CD1c-positive myeloid dendritic cell (primary cell): Measurements from ENCODE around the gene SYPL2.
A peak's percentile ranks its signal among the peaks of the same experiment; 100 is the strongest.
"Not testable (repeated sequence)": the region's sequence is repeated elsewhere in the genome, so short reads cannot be mapped to it uniquely, and the experiment has no call there.

Experiments used
- DNase-seq: peaks from one replicate; pipeline ENCODE4 v3.0.0-alpha.2; 2016; ENCODE audit errors: extremely low spot score

The SYPL2 gene

DNA sequence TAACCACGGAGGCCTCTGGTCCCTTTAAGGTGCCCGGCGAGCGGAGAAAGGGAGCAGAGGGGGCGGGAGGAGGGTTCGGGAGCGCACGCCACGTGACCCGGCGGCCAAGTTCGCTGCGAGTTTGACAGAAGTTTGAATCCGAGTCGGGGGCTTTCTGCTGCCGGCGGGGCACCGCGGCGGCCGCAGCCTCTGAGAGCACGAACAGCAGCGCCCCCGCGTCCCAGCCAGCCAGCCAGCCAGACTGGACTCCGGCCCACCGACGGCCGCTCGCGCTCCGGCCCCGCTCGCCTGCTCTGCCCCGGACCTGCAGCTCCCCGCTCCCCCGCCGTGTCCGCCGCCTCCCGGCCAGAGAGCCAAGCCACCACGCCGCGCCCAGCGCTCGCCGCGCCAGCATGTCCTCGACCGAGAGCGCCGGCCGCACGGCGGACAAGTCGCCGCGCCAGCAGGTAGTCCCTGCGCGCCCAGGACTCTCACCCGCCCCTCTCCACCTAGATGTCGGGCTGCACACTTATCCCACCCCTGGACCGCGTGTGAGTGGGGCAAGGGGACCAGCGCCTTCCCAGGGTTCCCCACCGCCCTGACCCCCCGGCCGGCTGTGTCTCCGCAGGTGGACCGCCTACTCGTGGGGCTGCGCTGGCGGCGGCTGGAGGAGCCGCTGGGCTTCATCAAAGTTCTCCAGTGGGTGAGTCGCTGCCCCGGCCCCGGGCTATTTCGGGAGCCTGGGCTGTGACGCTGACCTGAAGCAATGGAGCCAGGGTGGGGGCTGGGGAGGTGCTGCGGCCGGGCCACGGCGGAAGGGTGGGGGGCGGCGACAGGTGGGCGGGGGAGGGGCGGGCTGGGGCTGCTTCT, at the start of gene SYPL2:
SYPL2 (plus strand) TSS at position 95 of the 849 bp plus-strand sequence; CDS start at position 393, 298 bp downstream.
- peak; percentile 18 for DNase-seq

DNA sequence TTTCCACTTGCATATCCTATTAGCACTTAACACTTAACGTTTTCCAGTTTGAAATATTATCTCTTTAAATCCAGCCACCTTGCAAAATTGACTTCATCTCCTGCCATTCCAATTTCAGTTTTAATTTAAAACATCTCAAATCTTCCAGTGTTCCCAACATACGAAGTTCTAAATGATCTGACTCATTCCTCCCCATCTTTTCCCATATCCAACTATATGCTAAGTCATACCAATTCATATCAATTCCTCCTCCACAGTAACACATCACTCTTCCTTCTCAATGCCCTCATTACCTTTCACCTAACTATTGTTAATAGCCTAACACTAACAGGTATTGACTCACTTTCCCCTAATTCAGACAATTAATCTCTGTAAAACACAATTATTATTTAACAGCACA, 42.8 kb upstream of the SYPL2 start:
- no peak for DNase-seq

DNA sequence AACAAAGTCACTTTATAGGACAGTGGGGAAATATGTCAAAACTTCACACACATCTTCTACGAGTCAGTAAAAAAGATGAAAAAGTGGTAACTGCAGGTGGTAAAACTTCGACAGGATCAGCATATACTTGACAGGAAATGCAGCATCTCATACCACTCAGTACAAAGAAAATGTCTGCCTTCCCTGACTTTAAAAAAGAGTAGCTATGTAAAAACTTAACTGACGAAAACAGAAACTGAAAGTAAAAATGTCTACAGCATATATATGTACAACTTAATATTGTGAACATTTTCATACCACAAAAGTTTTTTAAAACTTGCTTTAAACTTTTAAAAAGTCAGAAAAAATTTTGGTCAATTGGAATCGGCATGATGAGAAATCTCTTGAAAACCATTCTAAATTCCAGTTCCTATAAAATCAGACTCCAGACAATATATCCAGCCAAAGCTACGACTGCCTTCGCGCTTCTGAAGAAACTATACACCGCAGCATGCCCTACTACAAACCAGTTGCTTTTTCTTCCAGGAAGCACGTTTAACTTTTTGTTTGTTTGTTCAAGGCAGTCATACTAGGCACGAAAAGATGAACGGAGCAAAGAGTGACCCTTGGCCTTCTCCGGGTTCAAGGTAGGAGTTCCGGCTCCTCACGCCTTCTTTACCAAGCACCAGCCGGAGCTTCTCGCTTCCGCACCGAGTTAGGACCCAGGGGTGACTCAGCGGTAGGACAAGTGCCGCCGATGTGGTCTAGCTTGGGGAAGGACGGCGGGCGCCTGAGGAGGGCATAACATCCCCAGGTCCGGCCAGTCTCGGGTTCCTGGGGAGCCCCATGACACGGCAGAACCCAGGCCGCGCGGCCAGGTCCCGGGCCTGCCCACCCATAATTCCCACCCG, 40.7 kb upstream of the SYPL2 start:
- peak; percentile 88 for DNase-seq

DNA sequence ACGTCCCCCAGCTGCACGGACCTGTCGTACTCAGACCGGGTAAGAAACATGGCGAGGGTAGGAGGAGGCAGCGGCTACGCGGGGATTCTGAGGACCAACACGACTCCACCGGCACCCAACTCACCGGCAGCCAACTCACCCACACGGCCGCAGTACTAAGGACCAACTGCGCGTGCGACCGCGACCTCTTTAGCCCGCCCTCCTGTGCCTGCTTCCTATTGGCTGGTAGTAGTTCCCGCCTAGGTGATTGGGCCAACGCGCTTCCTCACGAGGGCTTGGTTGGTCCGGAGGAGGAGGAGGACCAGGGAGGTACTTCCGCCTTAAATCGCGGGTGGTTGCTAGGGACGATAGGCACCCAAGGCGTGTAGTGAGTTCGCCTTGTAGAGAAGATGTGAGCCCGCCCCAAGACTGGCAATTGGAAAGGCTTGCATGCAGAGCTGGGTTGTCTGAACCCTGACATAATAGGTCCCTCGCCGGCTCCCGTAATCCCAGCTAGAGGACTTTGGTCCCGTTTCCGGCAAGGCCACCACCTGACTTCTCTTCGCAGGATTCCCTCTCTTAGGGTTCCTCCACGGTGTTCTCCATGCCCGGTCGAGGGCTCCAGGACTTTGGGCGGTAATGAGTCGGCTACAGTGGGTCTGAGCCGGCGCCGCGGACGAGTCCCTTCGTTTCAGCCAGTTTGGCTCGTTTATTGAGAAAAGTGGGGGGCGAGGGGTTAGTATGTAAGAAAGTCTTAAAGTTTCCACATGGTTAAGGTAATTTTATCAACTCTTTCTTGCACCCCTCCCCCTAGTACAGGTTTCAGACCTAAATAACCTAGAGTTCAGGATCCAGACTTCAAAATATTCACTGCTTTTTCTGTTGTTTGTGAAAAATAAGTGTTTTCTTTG, 39.8 kb upstream of the SYPL2 start, which contains the start of gene PSMA5:
PSMA5 (minus strand) TSS at position 168 of the 890 bp plus-strand sequence; CDS start at position 50, 118 bp downstream.
- peak; percentile 99 for DNase-seq

DNA sequence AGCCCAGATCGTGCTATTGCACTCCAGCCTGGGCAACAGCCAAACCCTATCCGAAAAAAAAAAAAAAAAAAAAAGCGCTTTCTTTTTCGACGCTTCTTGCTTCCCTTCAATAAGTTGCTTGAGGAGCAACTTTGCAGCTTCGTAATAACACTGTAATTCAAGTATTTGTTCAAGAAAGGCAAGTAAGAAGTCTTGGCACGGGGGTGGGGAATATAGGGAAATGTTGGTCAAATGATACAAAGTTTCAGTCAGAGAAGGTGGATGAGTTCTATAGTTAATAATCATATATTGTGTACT, 39.2 kb upstream of the SYPL2 start:
- DNase-seq, result peak; percentile 5

DNA sequence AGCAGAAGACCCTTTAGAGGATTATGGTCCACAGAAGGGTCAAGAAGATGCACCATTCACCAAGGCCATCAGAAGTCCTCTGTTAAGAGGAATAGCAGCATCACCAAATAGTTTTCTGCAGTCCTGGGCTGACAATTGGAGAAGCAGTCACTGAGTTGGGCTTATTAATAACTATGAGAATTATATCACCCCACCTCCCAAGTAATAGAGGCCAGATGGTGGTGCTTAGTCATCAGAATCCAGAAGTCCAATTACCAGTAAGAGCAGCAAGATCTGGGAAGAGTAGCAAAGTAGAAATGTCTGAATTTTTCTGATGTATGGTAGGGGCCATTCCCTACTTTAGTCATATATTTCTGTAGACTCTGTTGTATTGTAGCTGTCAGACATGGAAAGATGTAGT, 34.0 kb upstream of the SYPL2 start:
- no peak for DNase-seq

DNA sequence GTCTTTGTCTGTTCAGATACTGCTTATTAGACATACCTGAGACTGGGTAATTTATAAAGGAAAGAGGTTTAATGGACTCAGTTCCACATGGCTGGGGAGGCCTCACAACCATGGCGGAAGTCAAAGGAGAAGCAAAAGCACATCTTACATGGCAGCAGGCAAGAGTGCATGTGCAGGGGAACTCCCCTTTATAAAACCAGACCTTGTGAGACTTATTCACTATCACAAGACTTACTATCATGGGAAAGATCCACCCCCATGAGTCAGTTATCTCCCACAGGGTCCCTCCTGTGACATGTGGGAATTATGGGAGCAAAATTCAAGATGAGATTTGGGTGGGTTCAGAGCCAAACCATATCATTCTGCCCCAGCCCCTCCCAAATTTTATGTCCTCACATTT, 33.0 kb upstream of the SYPL2 start:
- DNase-seq, result peak; percentile 19

DNA sequence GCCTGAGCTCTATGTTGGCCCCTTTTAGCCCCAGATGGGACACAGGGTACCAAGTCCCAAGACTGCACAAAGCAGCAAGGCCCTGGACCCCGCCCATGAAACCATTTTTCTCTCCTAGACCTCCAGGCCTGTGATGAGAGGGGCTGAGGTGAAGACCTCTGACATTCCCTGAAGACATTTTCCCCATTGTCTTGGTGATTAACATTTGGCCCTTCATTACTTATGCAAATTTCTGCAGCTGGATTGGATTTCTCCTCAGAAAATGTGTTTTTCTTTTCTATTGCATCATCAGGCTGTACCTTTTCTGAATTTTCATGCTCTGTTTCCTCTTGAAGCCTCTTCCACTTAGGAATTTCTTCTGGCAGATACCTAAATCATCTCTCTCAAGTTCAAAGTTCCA, 31.9 kb upstream of the SYPL2 start:
- DNase-seq, result no peak

DNA sequence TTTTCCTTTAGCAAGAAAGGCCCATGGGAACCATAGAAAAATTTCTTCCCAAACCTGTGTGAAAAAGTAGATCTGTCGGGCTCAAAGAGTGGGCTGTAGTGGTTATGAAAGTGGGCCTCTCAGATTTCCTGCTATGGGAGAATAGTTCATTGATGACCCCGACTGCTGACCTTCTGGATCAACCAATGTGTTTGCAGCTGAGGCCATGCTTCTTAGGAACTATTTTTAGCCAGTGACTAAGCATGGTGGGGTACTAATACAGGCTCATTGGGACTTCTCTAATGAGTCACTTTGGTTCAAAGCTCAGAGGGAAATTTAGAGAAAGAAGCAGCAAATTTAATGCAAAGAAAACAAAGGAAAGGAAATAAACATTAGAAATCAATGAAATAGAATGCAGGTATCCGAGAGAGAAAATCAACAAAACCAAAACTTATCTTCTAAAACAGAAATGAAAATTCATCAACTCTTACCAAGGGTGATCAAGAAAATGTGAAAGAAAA, 27.5 kb upstream of the SYPL2 start:
- DNase-seq, result peak; percentile 66

DNA sequence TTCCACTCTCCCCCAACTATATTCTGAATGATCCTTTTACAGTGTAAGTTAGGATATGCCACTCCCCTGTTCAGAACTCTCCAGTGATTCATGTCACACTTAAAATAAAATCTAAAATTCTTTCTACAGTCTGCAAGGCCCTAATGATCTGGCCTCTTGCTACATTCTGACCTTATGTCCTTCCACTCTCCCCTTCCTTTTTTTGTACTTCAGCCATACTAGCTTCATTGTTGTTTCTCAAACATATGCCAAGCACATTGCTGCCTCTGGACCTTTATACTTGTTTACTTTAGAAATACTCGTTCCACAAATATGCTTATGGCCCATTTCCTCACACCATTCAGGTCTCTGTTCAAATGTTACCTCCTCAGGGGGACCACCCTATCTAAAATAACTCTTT, 25.3 kb upstream of the SYPL2 start:
- no peak for DNase-seq

DNA sequence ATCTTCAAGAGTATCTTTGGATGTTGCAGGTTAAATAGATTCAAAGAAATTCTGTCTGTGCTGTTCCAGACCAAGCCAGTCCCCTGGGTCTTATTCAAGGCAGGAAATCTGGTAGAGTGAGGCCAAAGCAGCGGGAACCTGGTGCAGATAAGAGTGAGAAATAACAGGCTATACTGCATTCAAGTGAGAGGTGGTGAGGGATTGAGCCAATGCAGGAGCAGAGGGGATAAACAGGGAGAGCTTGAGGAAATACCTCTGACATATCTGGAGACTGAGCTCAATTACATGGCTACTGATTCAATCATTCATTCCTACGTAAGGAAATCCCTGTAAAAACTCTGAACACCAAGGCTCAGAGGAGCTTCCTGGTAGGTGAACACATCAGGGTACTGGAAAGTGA, 22.9 kb upstream of the SYPL2 start:
- DNase-seq, result no peak

DNA sequence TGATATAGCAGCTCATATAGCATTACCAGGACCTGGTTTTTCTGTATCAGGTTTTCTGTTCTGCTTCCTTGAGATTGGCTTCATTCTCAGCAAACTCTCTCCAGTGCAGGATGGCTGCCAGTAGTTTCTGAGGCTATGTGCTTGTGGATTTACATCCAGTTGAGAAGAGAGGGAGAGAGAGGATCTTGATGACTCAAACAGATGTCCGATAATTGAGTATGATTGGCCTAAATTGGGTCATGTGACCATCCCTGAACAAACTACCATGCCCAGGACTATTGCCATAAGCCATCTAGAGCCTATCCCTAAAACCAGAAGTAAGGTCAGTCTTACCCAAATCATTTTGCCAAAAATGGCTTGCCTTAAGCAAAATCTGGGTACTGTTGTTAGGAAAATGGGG, 22.0 kb upstream of the SYPL2 start:
- DNase-seq, result no peak

DNA sequence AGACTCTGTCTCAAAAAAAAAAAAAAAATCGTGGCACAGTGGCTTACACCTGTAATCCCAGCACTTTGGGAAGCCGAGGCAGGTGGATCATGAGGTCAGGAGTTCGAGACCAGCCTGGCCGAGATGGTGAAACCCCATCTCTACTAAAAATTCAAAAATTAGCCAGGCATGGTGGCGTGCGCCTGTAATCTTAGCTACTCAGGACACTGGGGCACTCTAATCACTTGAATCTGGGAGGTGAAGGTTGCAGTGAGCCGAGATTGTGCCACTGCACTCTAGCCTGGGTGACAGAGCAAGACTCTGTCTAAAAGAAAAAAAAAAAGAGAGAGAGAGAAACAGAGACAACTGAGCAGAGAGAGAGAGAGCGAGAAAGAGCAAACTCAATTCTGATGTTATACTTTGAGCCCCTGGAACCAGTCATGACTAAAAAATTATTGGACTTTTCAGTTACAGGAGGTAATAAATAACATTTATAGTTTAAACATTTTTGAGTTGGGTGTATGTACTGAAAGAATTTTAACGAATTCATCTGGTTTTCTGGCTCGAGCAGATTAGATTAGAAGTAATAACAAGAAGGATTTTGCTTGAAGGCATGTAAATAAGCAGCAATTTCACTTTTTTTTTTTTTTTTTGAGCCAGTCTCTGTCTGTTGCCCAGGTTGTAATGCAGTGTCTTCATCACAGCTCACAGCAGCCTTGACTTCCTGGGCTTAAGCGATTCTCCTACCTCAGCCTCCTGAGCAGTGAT, 20.2 kb upstream of the SYPL2 start:
- DNase-seq, result not testable (repeated sequence)

DNA sequence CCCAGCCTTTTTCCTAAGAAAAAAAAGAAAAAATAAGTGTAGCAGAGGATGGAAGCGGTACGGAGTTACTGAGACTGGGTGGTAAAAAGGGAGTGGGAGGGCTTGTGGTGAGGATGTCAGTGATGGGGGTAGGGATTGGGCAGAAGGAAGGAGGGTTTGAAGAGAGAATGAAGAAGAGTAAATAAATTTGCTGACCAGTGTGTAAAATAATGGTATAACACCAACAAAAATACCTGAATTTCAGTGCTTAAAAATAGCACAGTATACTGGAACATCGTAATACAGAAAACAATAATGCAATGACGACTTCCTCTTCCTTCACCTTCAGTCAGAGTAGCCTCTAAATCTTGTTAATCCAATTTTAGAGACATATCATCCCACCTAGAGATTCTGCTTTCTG, 18.8 kb upstream of the SYPL2 start:
- DNase-seq, result no peak

DNA sequence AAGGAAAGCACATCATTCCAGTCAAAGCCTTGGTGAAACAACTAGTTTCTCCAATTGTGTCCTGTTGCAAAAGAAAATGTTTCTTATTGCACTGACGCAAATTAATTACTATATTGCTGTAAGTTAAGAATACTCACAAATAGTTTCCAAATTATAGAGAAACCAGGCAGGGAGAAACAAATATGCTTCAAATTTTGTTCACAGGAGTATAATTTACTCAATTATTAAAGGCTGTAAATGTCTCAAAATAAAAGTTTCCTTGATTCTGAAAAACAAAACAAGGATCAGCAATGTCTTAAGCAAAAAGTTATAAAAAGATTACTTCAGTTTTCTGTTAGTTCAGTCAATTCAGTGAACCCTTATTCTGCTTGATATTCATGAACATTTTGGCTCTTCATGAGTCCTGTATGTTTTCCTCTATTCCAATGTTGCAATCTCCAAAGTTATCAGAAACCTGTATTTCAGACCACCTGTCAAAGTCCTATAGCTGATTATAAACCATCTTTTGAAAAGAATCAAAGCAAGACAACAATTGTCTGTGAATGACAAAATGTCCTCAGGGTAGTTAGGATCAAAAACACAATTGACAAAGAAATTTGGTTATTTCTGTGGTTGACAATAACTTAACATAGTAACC, 11.7 kb upstream of the SYPL2 start:
- DNase-seq, result no peak

DNA sequence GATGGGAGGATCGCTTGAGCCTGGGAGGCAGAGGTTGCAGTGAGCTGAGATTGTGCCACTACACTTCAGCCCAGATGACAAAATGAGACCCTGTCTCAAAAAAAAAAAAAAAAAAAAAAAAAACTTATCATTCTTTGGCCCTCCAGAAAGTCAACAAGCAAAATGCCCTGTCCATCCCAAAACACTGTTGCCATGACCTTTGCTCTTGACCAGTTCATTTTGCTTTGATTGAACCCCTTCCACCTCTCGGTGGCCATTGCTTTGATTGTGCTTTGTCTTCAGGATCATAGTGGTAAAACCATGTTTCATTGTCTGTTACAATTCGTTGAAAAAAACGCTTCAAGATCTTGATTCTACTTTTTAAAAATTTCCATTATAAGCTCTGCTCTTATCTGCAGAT, 8.5 kb upstream of the SYPL2 start:
- no peak for DNase-seq

DNA sequence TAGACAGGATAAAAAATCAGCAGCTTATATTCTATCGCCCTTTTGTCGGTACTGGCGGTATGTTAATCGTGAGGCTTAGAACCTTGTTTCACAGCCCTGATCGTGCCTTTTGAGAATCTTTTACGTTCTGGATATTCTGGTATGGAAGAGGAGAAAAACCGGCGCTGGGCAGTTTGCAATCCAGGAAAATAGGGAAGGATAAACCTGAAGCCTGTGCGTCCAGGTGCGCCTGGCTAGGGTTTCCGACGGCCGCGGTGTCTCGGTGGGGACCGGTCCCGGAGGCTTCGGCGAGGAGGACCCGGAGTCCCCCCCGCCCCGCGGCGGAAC, 258 bp upstream of the SYPL2 start:
- no peak for DNase-seq

DNA sequence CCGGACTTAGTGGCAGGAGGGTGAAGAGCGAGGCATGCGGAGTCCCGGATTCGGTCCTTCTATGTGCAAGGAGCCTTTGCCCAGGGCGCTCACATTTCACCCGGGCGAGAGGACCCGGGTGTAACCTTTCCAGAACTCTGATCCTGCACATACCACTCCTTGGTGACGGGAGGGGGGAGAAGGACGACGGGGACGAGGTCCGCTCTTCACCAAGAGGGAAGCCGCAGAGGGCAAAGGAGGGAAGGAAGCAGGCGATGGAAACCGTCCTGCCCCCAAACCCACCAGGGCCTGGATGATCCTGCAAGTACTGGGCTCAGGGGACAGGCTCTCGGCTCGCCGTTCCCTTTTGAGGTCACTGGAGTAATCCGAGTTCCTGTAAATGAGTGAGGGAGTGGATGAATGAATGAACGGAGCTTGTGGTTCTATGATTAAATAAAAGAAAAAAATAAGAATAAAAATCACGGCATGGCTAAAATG, 993 bp downstream of the SYPL2 start:
- no peak for DNase-seq

DNA sequence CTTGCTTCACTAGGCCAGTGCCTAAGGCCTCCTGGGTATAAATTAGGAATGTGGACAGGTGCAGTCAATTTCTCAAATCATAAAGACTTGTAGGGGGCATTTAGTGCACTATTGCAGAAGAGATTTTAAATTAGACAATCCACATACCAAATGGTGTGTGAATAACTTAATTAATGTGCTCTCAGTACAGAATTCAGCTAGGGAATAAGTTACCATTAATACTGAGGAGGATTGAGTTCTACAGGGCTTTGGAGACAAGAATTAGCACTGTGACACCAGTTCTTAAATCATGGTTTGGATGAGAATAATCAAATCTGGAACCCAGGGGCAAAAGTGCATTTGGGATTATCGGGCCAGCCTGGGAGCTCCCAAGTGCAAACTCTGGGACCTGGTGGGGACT, 1.7 kb downstream of the SYPL2 start:
- DNase-seq, result no peak

DNA sequence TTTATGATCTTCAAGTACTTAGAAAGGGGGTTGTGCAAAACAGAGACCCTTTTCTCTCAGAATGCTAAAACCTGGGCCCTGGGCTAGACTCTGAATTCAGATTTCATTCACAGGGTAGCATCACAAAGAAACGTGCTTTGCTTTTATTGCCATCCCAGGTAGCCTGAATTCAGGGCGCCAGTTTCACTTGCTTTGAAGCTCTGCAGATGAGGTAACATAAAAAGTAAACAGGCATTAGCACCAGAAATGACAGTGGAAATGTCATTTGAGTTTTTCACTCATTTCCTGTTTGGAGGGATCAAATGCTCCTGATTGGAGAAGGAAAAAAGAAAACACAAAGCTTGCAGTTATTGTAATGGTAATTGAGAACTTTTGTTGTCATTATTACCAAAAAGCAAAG, 2.6 kb downstream of the SYPL2 start:
- DNase-seq, result no peak

DNA sequence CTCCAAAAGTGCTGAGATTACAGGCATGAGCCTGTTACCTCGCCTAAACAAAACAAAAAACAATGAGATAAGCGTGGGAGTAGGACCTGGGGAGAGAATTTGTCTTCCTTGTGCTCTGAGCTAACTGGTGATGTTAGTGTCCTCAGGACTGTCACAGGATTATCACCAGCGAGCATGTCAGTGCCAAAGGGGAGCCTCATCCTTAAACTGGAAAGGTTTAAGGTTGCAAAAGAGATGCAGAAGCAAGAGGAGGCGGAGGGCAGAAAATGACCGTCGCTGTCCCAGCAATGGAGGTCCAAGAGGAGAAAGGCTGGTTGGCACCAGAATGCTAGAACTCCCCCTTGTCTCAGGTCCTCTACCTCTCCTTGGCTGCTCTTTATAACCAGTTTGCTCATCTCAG, 3.9 kb downstream of the SYPL2 start:
- DNase-seq, result no peak
